Esophagus muscularis mucosa (tissue), 4 donors: ENCODE data around the gene IFFO2.

Source experiments
- CTCF ChIP-seq, 3 experiments: fragments of 200-600 bp in 2 of 3; fragments of 450-650 bp in 1 of 3; sonication (generic) in 2 of 3; IDR thresholded peaks; one replicate each; pipeline ENCODE4 v1.5.1; 2017 to 2019; ENCODE audit warnings: antibody characterized with exemption in 3 of 3, mild to moderate bottlenecking in 2 of 3, moderate library complexity in 1 of 3
- EP300 ChIP-seq: sonication (generic); formaldehyde crosslinking; IDR thresholded peaks from one replicate; pipeline ENCODE4 v1.6.1; 2017; ENCODE audit warnings: antibody characterized with exemption
- POLR2A ChIP-seq: fragments of 450-650 bp; IDR thresholded peaks from one replicate; pipeline ENCODE4 v1.6.1; 2017; ENCODE audit warnings: antibody characterized with exemption, moderate library complexity, mild to moderate bottlenecking, low read depth
- POLR2AphosphoS5 ChIP-seq, 2 donors: sonication (generic); formaldehyde crosslinking; IDR thresholded peaks; one replicate each; pipeline ENCODE4 v1.6.1; 2017; ENCODE audit warnings: antibody characterized with exemption in 2 of 2

GRCh38 chr1:18866314-18866713 is 90.2 kb downstream of the IFFO2 start:
- no peak for TF ChIP-seq EP300
- no peak for TF ChIP-seq CTCF (IDR thresholded peaks at IDR 0.05)
- no peak for TF ChIP-seq POLR2A
- TF ChIP-seq POLR2AphosphoS5 (IDR thresholded peaks at IDR 0.05): no peak
